TTC549 (cell line): ENCODE results near the gene SPOCK2.

Source experiments
- FAIRE-seq: peaks from 2 replicates; lab custom pipeline; 2012; peaks lifted over from hg19 to GRCh38; lab: Jason Lieb, UNC

Gene SPOCK2

DNA sequence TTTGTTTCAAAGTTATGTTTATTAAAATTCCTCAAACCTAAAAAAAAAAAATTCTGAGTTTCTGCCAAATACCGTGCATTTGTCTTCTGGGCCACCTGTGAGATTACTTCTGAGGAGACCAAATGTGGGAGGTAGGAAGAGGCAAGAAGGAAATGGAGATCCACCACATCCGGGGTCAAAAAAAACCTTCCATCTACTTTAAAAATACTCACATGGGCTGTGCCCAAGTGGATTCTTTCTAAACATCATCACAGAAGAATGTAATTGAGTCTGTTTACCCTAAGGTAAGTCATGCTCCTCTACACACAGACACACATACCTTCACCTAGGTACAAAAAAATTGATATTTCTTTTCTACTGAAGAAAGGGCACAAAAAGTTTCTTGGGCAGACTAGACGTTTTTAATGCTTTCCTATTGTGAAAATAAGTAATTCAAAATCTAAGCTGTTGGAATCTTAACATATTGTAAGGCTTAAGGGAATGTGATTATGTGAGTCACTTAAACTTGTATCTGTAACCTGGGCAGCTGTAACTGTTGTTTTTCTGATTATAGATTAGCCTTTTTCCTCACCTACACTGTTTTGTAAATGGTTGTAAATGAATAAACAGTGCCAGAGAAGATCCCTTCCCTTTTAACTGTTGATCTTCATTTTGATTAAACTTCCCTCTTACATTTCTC is 19.1 kb upstream of the SPOCK2 start:
- no peak for FAIRE-seq

DNA sequence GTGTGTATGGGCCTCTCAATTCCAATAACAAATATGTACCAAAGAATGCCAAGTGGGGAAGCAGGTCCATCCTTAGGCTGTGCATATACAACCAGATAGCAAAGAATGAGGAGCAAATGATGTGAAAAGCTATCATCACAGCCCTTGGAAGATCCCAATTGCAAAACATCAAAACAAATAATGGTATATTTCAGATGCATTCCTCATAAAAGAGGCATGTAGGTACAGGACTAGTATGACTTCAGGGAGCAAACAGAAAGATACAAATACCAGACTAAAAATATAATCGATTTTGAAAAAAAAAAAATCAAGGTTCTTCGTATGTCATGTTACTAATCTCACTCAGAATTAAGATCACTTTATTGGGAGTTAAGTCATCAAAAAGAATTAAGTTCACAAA is 18.5 kb upstream of the SPOCK2 start:
- no peak for FAIRE-seq

DNA sequence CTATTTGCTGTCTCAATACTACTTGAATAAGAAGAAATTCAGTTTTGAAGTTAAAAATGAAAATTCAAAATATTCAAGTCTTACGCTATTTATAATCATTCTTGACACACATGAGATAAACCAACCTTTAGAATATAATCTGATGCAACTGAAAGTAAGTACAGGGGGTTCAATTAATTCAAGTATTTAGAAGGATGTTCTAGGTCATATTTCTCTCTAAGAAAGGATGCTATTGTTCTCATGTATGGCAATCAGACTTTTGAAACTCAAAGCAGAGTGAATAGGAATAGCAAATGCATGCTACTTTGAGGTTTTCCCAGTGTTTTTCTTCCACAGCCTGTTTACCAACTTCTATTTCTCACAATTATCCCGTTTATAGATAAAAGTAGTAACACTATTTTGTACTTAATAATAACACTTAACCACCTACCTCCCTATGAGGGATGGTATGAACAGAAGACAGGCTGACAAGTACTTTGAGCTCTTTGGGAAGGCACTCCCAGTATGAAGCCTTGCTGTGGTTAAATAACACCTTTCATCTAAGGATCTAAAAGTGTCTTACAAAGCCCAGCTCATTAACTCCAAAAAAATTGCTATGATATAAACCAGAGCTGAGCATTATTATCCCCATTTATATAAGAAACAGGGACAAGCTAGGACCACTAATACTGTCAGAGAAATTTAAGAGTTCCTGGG is 18.0 kb upstream of the SPOCK2 start:
- FAIRE-seq = no peak

DNA sequence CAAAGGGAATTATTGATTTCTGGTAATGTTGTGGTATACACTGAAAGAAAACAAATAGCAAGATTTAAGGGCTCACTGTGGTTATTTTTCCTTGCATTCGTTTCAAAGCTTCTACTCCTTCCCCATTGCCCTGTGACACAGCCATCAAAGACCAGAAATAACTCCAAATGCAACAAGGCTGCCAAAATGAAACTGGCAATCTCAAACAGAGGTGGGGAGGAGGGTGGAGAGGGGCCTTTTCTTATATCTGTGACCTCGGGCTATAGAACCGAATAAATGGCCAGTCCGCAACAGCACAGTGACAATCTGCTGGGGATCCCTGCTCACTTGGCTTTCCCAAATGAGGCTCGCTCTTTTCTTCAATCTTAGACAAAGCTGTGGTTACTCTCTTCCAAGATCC is 17.4 kb upstream of the SPOCK2 start:
- no peak for FAIRE-seq

- no peak for FAIRE-seq
These were observed 16.7 kb upstream of the SPOCK2 start for GRCh38 chr10:72105098-72105475.

DNA sequence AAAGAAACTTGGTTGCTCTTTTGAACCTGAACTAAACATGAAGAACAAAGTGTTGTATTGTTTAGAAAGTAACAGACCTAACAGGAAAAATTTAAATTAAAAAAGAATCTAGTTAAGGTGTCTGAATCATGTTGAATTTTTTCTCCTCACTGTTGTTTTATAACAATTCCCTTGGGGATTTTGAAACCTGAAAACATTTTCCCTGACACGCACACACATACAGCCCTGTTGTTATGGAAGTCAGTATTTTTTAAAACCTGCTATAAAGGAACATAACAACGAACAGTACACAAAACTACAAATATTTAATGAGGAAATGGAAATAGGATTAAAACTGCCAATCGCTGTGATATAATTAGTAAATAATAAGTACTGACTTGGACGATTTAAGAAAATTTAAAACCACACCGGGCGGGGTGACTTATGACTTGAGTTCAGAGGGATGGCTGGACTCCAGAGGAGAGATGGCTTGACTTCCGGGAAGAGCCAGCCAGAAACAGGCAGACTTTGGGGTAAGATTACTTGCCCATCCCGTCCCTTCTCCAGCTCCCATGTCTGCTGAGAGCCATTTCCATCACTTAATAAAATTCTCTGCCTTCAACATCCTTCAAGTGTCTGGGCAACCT is 16.2 kb upstream of the SPOCK2 start:
- FAIRE-seq = no peak

DNA sequence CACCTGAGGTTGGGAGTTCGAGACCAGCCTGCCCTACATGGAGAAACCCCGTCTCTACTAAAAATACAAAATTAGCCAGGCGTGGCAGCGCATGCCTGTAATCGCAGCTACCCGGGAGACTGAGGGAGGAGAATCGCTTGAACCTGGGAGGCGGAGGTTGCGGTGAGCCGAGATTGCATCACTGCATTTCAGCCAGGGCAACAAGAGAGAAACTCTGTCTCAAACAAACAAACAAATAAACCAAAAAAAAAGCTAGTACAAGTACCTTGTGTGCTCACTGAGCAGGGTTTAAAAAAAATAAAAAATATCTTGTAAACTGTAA is 11.2 kb upstream of the SPOCK2 start:
- no peak for FAIRE-seq

DNA sequence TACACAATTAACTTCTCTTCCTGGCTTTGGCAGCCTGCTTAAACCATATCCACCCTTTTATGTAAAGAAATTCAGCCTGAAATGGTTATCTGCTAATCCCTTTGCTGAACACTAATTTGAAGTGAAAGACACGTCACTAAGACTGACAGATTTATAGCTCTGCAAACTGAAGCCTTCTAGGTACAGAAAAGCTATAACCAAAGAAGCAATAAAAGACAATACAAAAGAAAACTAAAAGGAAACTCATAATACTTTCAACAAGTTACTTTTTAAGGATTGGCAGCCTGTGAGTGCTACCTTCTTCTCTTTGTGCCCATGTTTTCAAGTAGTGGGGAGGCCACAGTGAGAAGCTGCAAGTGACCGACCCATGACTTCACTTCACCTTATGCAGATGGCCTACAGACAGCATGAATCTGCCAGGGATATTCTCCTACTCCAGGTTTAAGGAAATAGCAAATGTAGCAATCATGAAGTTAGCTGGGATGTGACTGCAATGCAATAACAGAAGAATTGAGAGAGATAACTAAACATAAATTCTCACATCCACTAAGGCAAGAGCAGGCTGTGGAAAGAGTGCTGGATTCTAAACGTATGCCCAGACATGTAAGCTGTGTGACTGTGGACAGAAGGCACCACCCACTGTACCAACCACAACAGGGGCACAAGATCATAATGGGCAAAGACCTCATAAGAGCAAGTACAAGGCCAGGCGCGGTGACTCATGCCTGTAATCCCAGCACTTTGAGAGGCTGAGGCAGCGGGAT is 10.7 kb upstream of the SPOCK2 start:
- FAIRE-seq = no peak

DNA sequence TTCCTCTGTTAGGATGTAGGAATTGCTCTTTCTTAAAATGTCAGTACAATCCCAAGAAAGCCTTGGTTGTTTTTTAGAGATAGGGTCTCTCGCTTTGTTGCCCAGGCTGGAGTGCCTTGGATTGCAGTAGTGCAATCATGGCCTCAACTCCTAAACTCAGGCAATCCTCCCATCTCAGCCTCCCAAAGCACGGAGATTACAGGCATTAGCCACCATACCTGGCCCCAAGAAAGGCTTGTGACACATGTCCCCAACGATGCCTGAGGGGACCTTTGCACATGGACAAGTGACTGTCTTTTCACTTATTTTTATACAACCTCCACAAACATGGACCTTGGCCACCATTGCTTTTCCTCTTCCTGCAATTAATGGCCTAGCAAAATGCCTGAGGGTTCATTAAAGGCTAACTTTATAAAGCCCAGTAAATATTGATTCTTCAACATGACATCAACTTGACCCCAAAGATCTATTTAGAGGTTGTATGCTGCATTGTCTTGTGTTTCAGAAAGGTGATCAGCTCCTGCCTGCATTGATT is 10.0 kb upstream of the SPOCK2 start:
- FAIRE-seq = no peak

DNA sequence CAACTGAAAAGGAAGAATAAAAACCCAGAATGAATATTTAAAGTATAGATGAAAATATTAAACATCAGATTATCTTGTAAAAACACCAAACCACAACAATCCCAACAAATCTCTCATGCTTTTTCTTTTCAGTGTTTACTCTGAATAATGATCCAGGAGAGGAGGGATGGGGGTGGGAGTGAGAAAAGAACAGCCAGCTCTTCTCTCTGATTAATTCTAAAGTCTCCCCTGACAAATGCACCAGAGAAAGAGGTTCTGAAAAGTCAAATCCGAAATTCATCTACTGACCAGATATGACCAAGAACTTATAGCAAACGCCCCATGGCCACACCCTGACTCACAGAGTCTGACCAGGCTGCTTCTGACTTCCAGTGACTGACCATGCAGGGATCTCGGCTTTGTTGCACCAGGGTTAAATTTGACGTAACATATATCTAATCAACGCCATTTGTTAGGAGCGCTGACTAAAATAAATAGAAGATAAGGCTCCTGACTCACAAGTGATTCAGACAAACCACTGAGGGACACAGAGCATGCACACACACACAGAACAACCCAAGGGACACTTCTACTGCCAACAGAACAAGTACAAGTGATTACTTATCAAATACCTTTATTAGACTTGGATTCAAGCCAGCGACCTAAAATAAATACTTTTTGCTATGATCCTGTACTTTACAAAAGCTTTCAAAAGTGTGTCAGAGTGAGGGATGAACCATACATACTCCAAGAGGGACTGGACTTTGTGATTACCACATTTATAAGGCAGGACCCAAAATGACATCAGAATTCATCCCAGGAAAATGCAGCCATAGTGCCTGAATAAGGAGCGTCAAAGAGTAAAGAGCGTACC is 9.3 kb upstream of the SPOCK2 start:
- no peak for FAIRE-seq

DNA sequence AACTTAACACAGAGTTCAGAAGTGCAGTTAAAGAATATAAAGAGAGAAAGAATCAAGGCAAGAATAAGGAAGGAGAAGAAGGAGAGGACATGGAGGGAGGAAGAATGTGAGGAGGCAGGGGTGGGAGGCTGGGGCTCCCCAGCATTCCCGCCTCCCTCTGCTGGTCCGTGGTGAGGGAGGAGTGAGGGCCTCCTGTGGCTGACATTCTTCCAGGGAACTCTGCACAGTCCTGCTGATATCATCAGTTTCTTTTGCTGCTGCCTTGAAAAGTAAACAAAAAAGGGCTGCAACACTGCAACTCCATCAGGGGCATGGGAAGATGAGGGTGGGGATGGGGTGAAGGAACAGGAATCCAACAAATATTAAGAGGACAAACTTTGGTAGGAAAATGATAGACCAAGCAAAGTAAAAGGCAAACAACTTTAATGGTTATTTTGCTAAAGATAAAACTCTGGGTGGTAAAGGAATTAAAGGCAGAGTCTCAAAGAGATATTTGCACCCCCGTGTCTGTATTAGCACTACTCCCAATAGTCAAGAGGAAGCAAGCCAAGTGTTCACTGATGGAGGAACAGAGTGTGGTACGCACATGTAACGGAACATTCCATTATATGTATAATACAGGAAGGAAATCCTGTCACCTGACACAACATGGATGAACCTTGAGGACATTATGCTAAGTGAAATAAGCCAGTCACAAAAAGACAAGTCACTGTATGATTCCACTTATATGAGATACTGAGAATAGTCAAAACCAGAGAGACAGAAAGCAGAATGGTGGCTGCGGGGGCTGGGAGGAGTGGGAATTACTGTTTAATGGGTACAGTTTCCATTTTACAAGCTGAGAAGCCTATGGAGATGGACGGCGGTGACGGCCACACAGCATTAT is 8.0 kb upstream of the SPOCK2 start:
- FAIRE-seq = no peak

GRCh38 chr10:72095195-72095594 is 6.8 kb upstream of the SPOCK2 start:
- no peak for FAIRE-seq

GRCh38 chr10:72094574-72094973 is 6.2 kb upstream of the SPOCK2 start:
- no peak for FAIRE-seq

DNA sequence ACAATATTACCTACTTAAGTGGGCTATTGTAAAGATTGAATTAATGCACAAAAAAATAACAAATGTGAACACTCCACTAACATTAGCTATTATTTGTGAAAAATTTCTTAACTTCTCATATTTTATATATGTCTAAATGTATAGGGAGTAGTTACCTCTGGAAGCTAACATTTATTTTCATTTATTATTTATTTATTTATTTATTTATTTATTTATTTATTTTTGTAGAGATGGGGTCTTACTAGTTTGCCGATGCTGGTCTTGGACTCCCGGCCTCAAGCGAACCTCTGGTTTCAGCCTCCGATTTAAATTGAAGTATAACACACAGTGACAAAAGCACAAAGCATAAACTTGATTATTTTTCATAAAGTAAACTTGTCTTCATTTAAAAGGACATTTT is 5.1 kb upstream of the SPOCK2 start:
- no peak for FAIRE-seq

GRCh38 chr10:72092987-72093386 is 4.6 kb upstream of the SPOCK2 start:
- no peak for FAIRE-seq

GRCh38 chr10:72092171-72092924 is 4.0 kb upstream of the SPOCK2 start:
- FAIRE-seq = no peak

DNA sequence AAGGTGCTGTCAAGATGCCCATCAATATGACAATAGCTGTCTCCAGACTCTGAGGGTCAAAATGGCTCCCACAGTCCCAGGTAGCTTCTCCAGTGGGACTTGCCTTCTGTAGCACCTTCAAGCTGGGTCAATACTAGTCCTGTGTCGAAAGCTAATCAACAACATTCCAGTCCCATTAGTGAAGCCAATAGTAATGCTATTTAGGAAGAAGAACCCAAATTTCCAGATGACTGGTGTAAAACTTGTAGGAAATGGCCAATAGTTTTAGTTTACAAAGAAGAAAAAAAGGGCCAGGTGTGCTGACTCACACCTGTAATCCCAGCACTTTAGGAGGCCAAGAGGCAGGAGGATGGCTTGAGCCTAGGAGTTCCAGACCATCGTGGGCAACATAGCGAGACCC is 2.0 kb upstream of the SPOCK2 start:
- no peak for FAIRE-seq

DNA sequence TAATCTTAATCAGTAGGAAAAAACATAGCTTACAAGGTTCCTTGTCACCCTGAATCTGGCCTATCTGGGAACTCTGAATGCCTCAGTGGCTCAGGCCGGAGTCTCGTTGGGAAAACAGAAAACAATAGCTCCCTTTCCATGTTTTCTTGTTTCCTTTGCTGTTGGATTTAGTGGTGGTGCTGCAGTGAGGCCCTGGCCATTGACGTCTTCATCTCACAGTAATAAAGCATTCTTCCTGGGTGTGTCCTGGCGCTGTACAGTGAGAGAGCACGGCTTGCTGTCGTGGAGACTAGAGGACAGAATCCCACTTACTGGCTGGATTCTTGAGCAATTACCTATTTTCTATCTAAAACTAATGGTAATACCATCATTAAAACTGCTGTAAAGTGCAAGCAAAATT is 1.3 kb upstream of the SPOCK2 start:
- FAIRE-seq = no peak

GRCh38 chr10:72088889-72089575 is 681 bp upstream of the SPOCK2 start:
- no peak for FAIRE-seq
